SU-DHL-6 (cell line): Measurements from ENCODE around the gene NMNAT2.

Experiments used
- EZH2phosphoT487 ChIP-seq: fragments of 200-600 bp; sonication (generic), shearing (Covaris generic); conservative IDR thresholded peaks from 2 replicates; pipeline ENCODE4 v1.6.1; 2018; ENCODE audit warnings: mild to moderate bottlenecking, antibody characterized with exemption, low read length, moderate library complexity, mixed read lengths
- TF ChIP-seq, protein P1 (sequence below): fragments of 200-600 bp; sonication (generic); IDR thresholded peaks from one replicate; pipeline ENCODE4 v1.5.1; 2017; ENCODE audit warnings: antibody characterized with exemption, mild to moderate bottlenecking, low read length, moderate library complexity; ENCODE audit not compliant: insufficient read depth, poor library complexity, severe bottlenecking

DNA sequence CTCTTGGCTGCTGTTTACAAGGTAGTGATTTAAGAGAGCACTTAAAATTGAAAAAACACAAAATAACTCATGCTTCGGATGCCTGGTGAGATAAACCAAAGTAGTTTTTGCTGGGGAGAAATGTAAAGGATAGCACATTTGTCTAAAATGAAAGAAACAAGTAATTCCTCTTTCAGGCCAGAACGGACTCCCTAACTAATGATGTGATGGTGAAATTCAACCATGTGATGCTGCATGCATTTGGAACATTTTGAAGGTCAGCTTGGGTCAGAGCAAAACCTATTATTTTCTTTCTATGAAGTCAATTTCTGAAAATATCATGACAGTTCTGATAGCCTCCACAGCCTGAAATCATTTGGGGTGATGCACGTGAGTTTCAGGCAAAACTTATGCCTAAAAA is 27.6 kb downstream of the NMNAT2 start:
- TF ChIP-seq, protein P1, sequence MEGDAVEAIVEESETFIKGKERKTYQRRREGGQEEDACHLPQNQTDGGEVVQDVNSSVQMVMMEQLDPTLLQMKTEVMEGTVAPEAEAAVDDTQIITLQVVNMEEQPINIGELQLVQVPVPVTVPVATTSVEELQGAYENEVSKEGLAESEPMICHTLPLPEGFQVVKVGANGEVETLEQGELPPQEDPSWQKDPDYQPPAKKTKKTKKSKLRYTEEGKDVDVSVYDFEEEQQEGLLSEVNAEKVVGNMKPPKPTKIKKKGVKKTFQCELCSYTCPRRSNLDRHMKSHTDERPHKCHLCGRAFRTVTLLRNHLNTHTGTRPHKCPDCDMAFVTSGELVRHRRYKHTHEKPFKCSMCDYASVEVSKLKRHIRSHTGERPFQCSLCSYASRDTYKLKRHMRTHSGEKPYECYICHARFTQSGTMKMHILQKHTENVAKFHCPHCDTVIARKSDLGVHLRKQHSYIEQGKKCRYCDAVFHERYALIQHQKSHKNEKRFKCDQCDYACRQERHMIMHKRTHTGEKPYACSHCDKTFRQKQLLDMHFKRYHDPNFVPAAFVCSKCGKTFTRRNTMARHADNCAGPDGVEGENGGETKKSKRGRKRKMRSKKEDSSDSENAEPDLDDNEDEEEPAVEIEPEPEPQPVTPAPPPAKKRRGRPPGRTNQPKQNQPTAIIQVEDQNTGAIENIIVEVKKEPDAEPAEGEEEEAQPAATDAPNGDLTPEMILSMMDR = no peak
- no peak for TF ChIP-seq EZH2phosphoT487
